ENCODE results near the gene ATP2B3.

ATP2B3 gene

DNA sequence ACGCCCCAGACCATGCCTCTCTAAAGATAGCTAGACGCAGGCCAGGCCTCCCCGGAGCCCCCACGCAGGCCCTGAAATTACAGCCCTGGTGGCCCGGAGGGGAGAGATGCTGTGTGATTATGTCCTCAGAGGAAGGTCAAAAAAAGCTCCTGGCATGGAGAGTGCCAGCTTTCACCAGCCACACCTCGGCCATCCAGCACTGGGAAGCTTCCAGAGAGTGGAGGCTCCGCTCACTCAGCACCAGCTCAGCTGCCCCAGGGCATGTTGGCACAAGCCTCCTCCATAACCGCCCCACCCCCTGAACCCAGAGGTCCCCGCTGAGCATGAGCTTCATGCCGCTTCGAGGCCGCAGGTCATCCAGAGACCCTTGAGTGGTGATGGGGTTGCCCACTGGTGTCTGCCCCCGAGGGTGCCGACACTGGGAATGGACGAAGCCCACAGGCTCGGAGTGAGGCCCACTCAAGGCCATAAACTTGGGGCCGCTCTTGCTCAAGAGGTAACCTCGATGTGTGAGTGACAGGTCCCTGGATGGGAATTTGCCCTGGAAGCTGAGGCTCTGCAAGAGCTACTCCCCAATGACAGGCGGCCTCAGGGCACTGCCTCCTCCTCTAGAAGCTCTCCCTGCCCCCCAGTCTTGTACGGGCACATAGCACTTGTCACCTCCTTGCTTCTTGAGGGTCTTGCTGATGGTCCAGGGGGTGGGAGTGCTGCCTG lies 27.1 kb upstream of the ATP2B3 start:
- no peak for DNase-seq

DNA sequence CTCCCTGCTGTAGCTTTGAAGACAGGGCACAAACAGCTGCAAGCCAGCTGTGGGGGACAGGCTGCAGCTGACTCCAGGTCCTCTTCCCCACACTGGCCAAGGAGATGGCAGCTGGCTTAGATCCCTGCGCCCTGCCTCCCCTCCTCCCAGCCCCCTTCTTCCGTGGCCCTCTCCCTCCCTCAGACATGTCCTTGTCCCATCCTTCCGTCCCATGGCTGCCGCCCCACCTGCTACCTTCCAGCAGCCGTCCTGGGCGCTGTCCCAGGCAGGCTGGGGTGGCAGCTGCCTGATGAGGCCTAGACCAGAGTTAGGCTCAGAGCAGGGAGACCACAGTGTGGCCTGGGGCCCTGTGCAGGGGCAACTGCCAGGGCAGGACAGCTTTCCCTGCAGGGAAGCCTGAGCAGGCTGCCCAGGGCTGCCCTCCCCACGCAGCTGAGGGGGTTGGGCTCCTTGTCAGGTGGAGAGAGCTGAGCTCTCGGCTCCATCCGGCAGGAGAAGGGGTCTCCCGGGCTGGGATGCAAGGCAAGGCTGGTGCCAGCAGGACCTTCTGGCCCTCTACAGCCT lies 26.0 kb upstream of the ATP2B3 start:
- DNase-seq: no peak

GRCh38 chrX:153491918-153492317 lies 25.5 kb upstream of the ATP2B3 start:
- DNase-seq: no peak

DNA sequence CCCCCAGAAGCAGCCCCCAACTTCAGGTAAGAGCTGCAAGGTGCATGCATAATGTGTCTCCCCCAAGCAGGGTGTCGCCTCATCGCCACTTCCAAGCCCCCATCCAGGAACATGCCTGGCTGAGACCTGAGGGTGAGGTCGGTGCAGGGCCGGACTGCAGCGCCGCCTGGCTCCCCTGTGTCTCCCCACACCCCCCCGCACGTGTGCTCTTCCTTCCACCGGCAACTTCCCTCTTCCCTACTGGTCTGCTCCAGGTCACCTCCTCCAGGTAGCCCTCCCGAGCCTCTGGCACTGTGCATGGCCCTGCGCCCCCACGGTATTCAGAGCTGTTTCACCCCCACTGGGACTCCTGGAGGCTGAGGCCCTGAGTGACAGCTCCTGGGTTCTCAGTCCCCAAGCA lies 24.9 kb upstream of the ATP2B3 start:
- DNase-seq: no peak

DNA sequence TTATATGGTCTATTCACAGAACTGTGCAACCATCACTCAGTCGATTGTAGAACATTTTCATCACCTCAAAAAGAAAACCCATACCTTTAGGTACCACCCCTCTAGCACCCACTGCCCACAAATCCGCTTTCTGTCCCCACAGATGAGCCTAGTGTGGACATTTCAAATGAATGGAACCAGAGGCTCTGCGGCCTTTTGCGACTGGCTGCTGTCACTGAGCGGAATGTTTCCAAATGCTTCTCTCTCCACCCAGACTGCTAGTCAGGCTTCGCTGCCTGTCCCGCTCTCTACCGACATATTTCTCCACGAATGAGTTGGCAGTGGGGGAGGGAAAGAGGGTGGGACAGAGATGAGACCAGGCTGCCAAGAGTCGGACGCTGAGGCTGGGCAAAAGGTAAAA lies 24.4 kb upstream of the ATP2B3 start:
- no peak for DNase-seq

GRCh38 chrX:153494061-153494460 lies 23.4 kb upstream of the ATP2B3 start:
- DNase-seq: no peak

- DNase-seq: no peak
Observed at GRCh38 chrX:153494541-153495361, 22.7 kb upstream of the ATP2B3 start, which contains the start of gene BGN. TSS of gene BGN (plus strand) at chrX:153494980. CDS start at chrX:153504632, 9,652 bp downstream.

- DNase-seq: no peak
Observed at GRCh38 chrX:153495362-153495751, 22.1 kb upstream of the ATP2B3 start.

DNA sequence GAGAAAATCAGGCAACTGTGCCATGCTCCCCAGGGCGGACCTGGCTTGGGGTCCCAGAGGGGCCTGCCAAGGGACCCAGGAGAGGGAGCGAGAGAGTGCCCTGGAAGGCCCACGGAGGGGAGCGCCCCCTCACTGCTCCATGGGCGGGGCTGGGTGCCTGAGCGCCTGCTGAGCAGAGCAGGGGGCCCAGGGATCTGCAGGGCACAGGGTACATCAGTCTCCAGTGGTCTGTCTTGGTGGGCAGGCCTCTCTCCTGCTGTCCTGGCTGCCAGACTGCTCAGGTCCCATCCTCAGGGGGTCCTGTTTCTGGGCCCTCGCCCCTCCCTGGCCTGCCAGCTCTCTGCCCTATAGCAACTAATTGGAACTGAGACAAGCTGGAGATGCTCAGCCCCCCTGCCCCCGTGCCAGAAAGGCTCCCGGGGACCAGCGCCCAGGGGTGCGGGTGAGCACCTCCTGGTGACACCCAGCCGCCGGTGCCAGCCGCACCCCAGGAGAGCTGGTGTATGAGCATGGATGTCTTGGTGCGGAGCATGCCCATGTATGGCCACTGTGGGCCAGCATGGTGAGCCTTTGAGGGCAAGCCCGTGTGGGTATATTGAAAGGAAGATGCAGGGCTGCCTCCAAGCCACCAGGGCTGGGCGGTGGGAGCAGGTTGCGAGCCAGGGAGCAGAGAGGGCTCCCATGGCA lies 21.4 kb upstream of the ATP2B3 start:
- DNase-seq: no peak

DNA sequence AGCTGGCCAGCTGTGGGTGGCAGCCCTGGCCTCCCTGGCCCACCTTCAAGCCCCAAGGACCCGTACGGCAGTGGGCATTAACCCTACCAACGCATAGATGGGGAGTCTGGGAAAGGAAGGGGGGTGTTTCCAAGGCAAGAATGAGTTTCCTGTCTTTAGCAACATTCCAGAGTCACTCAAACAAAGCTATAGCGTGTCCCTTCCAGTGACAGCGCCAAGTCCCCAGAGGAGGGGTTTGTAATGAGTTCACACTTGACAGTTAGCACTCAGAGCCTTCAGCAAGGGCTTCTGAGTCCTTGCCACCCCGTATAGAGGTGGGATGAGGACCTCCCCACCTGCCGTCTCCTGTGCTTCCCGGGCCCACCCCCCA lies 20.9 kb upstream of the ATP2B3 start:
- no peak for DNase-seq

DNA sequence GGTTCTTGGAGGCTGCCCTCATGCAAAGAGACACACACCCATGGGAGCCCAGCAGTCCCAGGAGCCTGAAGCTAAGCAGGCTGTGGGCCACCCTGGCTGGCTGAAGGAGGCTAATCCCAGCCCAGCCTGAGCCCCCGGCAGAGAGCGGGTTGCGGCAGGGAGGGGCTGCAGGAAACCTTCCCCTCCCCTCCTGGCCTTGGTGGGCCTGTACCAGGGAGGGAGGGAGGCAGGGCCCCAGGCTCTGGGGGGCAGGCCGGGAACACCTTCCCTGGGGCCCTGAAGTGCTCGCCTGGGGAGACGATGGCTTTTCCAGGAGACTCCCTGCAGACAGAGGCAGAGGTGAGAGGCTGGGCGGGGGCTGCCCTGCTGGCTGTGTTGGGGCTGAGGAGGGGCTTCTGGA lies 19.0 kb upstream of the ATP2B3 start:
- DNase-seq: no peak

- no peak for DNase-seq
Observed at GRCh38 chrX:153499341-153499740, 18.1 kb upstream of the ATP2B3 start.

DNA sequence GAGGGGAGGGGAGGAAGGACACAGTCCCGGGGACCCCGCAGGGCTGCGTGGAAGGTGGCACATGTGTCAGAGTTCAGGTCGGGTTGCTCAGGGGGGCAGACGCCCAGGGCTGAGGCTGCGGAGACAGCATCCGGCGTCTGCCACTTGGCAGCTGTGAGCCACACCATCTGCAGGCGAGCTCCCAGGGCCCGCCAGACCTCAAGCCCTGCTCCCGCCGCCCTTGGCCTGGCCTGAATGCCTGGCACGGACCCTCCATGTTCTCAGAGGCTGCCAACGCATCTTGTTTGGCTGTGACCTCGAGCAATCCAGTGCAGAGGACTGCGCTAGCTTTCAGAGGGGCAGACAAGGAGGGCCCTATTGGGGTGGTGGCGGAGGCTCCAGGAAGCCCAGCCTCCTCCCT lies 17.6 kb upstream of the ATP2B3 start:
- DNase-seq: no peak

DNA sequence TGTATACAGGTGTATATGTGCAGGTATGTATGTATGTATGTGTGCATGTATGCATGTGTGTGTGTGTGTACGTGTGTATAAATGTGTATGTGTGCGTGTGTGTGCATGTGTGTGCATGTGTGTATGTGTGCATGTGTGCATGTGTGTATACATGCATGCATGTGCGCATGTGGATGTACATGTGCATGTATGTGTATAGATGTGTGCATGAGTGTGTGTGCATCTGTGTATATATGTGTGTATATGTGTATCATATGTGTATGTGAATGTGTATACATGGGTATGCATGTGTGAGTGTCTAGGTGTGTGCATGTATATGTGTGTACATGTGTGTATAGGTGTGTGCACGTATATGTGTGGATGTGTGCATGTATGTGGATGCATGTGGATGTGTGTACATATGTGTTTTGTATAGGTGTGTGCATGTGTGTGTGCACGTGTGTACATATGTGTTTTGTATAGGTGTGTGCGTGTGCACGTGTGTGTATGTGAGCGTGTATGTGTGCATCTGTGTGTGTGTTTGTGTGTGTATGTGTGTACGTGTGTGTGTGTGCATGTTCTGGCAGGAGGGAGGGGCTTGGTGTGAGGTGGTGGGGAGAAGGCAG lies 16.7 kb upstream of the ATP2B3 start:
- DNase-seq: no peak

DNA sequence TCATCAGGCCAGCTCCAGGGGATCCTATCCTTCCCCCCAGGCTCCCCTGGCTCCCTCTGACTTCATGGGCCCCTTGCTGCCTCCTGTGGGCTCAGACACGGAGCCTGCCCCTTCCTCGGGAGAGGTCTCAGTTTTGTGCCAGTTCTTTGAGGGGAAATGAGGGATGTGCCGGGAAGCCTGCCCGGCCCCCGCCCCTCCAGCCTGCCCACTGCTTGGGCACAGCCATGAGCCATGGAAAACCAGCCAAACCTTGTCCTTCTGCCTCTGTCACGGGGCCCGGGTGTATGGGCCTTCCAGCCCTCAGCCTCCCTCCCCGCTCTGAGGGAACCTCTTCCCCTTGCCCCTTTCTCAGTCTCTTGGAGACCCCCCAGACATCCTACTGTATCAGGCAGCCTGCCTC lies 15.9 kb upstream of the ATP2B3 start:
- DNase-seq: no peak

GRCh38 chrX:153502131-153502530 lies 15.3 kb upstream of the ATP2B3 start:
- no peak for DNase-seq

- DNase-seq: no peak
Observed at GRCh38 chrX:153502796-153503195, 14.6 kb upstream of the ATP2B3 start.

- no peak for DNase-seq
Observed at GRCh38 chrX:153504445-153505016, 12.9 kb upstream of the ATP2B3 start.

GRCh38 chrX:153505361-153505760 lies 12.1 kb upstream of the ATP2B3 start:
- no peak for DNase-seq

DNA sequence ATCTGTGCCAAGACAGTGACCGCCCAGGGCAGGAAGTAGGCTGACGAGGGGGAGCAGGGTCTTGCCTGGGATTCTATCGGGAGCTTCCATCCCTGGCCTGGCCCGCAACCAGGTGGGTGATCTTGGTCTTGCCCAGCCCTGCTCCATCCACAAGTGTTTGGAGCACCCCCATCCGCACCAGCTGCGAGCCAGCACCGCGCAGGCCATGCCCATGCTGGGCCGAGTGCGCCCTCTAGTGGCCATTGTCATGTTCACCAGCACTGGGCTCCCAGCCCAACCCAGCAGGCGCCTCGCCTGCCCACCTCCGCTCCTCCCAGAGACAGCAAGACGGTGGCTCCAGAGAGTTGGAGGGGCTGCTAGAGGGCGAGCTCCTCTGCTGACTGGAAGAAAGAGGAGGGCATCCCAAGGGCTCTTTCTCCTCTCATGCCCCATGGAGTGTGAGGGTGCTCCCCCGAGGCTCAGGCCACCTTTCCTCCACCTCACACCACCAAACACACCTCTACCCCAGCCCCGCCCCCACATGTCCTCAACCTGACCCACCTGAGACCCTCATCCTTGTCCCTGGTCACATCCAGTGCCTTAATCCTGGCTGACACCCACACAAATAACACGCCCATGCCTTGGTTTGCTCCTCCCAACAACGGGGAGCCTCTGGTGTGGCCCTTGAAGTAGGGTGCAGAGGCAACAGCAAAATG lies 9.8 kb upstream of the ATP2B3 start:
- DNase-seq: peak; percentile 84

DNA sequence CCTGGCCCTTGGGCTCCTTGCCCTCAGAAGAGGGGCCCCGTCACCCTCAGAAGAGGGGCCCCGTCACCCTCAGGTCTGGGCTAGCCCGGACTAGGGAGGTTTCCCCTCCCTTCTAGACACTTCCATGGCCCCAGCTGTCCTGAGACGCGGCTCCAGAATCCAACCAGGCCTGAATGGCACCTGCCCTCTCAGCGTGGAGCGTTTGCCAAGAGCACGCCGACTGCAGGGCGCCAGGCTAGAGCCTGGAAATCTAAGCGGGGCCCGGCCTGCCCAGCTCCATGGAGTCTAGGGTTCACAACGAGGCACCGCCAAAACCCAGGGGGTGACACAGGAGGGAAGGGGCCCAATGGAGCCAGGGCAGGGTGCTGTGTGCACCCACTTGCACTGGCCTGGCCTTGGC lies 7.8 kb upstream of the ATP2B3 start:
- DNase-seq: no peak

DNA sequence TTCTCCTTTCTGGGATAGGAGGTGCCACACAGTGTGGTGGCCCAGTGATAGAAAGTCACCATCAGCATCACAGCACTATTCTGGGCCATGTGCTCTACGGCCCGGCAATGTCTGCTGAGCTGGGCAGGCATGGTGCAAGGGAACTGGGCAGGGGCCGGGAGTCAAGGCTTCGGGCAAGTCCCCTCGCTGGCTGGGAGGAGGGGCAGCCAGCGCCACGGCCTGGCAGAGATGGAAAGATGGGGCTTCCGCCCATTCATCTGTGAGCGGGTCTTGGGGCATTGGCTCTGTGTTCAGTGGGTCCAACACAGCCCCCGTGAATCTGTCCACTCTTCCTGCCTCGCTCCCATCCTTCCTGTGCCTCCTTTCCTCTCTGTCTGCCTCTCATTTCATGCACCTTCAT lies 7.1 kb upstream of the ATP2B3 start:
- no peak for DNase-seq

Data from stimulated activated CD4-positive, alpha-beta T cell treated with anti-CD3 and anti-CD28 coated beads, Interleukin-4, amount 100 ng/mL, for 24 hours (primary cell).